IPS DF 19.7 (cell line): ENCODE results near the gene STAT4.

Experiments used
- DNase-seq: peaks from one replicate; pipeline ENCODE4 v3.0.0-alpha.2; 2013; ENCODE audit warnings: low read depth, low spot score

The STAT4 gene

DNA sequence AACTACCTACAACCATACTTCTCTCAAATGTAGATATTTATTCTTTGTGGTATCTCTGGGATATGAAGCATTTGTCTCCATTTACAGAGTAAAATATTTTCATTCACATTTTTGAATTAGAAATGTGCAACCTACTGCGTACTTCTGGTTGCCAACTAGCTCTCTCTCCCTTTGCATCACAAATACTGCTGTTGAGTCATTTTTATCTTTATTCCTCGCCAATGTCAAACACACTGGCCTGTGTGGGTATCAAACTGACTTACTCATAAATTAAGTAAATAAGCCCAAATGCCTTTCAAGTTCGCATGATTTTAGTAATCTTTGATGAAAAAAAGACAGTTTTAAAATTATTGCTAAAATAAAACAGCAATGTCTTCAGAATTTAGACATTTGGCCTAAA lies 67.3 kb downstream of the STAT4 start:
- no peak for DNase-seq

DNA sequence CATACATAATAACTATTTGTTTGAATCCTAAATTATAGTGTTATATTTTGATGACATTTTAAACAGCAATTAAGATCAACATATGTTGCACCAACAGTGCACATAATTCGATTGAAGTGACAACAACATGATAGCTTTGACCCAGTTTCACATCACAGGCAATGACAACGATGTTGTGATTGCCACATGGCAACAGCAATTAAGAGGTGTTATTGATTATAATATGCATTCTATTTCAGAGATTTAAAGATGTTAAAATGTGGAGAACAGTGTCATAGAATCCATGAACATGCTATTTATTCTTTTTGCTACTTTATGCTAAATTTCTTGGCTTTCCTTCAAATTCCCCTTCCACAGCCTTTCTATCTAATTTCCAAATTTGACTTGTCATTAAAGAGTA lies 68.5 kb downstream of the STAT4 start:
- DNase-seq, result no peak

DNA sequence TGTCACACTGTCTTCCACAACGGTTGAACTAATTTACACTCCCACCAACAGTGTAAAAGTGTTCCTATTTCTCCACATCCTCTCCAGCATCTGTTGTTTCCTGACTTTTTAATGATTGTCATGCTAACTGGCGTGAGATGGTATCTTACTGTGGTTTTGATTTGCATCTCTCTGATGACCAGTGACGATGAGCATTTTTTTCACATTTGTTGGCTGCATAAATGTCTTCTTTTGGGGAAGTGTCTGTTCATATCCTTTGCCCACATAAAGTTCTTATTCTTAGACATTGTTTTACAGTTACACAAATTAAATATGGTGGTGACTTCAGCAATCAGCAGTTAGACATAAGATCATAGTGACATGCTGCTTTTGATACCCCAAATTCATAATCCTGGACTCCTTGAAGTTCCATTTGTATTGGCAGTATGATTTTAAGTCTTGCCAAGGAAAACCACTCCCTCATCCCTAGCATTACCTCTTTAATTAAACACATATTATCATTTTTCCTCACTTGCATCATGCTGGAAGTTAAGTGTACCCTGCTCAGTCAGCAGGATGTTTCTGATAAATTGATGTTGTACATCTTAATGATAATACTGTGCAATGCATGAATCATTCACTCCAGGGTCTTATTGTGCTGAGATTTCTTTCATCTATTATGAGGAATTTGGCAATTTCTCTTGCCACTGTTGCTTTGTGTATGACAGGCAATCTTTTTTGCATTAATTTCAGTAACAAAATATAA lies 69.2 kb downstream of the STAT4 start:
- no peak for DNase-seq

DNA sequence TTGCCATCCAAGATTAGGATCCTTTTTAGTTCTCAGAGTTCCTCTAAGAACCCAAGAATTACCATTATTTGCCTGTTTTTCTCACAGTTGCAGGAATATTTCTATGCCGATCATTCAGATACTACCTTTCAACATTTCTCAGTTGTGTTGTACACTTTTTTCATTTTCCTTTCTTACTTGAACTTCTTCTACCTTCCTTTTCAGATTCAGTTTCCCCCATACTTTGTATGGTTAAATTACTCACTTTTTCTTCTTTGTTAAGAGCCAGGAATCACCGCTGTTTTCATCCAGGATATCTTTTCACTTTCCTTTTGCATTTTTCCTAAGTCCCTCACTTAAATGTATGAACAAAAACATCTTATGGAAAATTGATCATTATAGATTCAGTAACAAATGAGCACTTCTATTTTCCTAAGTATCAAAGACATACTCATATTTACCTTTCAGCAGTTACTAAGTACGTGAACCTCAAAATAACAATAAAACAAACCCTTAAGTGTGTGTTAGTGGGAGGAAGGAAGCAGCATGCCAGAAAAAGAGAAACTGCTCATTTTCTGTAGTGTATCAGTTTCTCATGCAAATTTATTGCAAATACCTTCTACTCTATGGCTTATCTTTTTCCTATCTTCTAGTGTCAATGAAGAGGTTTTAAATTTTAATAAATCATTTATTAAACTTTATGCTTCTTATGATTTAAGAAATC lies 72.5 kb downstream of the STAT4 start:
- DNase-seq, result no peak

DNA sequence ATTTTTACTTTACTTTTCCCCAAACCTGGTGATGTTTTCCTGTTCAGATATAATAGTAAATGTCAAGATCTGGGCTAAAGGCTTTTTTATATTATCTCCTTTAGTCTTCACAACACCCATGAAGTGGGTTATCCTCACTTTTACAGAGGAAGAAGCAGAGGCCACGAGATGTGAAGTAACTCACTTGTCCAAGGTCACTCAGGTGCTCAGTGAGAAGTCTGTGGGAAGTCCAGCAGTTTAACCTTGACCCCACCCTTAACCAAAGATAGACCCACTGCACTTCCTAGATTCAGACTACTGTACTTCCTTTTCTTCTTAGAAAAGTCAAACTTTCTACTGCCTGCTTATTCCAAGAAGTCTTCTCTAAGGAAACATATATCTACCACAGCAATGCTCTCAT lies 80.5 kb downstream of the STAT4 start:
- no peak for DNase-seq

DNA sequence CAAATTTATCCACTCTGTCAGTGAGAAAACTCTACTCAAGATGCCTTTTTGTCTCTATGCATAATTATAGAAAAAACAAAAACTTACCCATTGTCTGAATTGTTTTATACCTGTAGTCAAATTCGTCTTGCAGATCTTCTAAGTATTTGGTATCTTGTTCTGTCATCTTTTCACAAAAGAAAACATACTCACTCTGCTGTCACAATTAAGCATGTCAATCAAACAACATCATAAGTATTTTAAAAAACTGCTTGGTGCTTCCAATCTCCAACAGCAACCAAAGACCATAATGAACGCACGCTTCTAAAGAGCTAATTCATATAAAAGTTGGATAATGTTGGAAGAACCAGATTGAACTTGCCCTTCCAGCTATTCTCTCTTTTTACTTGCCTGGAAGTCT lies 81.2 kb downstream of the STAT4 start:
- DNase-seq, result no peak

DNA sequence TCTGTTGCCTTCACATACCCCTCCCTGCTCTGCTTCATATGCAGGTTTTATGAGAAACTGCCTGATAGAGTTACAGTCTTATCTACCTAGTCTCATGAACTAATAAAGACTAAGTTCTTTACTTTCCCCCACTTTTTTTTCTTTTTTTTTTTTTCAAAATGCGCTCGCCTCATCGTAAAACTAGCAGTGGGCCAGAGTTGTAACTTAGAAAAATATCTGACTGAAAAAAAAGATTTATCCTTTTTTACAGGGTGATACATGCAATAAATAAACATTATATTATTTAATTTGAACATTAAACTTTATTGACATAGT lies 83.9 kb downstream of the STAT4 start:
- no peak for DNase-seq

DNA sequence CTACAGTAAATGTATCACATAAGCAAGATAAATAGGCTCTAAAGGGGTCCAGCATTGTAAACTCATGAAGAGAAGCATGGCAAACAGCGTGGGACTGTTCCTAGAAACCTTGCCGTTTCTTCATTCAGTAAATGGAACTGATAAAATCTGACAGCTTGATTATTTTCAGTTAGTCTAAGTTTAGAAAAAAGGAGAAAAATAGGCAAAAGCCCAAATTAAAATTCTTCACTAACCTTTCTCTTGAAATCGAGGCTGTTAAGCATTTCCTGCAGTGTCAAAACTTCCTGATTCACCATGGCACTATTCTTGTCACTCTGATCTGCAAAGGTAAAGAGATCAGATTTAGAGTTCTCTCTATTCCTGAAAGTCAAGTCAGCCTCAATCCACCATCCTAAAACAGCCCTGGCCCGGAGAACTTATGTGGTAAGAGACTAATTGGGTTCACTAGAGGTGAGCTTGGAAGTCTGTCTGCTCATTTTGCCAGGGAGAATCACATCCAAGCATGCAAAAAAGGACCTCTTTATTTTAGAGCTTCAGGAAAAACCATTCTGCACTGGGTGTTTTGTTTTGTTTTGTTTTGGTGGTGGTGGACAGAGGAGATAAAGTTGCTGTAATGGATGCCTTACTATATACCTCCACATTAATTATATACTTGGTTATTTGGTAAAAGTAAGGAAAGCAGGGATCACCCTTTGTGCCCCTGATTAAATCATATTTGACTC lies 84.4 kb downstream of the STAT4 start:
- DNase-seq, result no peak

DNA sequence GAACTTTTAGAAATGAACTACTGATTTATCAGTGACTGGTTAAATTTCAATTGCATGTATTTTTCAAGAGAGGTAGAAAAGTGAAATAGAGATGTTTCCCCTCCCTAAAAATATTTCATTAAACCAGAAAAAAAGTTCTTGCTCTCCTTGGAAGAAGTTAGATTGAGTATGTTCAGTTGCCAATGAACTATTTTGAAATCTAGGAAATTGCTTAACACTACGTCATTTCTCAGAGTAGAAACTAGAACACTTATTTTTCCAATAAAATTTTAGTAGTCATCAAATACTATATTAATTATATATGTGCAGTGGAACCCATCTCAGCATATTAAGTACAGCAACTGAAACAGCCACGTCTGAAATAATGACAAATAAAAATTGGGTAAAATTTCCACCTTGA lies 85.0 kb downstream of the STAT4 start:
- no peak for DNase-seq

DNA sequence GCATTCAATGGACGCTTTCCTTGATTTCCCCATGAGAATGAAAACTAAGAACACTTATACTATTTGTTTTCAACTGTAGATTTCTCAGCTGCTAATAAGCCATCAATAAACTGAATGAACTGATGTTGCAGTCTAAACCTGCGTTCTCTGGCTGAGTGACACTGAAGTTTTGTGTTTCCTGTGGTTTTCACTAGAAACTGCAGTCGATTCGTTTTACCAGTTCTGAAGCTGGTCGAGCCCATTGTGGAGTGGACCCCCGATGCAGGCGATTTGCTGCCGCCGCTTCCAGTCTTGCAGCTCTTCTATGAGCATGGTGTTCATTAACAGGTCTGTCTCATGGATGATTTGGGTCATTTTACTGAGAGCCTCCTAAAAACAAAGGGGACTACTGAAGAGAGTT lies 86.2 kb downstream of the STAT4 start:
- no peak for DNase-seq

DNA sequence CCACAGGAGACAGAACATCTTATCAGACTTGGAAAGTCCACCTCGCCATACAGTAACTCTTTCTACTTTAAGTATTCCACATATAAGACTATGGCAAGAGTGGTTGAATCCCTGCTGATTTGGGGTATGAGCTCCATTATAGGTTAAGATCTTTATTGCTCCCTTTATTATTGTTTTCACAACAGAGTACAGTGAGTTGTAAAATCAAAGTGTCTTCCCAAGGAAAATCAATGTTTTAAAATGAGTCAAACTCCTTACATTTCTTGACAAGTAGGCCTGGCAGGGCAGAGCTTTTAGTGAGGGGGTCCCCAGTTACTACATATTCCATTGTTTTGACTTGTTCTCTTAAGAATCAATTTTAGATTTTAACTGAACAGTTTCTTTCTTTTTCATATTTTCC lies 87.2 kb downstream of the STAT4 start:
- no peak for DNase-seq

DNA sequence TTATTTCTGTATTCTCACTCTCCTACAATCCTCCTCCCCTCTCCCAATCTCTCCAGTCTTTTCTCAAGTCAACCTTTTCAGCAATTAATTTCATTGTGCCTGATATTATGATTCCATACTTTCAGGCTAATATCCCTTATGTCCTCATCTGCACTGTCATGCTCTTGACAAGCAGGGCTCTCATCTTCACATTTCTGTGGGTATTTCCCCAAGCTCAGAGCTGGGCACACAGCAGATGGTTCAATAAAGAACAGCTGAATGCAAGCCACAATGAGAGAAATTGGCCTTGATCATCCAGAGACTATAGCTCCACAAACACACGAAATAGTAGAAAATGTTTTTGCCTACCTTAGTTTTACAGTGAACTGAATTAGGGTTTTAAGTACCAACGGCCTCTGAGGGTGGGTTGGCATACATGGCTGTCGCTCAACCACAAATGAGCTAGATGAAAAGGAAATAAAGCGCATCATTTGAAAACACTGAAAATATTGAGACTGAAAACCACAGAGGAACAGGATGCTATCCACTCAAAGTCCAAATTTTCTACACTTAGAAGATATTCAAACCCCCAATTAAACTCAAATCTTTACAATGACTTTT lies 89.3 kb downstream of the STAT4 start:
- no peak for DNase-seq

DNA sequence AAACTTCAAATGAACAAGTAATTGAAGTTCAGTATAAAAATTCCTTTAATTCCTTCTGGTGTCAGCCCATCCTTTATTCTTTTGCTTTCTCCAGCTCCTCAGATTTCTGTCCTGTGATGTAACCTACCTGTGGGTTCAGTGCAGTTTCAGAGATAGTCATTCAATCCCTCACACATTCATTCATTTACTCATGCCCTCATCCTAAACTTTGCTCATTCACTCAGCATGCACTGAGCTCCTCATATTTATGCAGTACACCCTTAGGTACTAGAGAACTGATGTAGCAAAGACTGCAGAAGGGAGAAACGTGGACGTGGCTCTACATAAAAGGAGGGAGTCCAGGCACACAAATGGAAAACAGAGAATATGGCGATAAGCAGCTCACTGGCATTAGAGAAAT lies 91.5 kb downstream of the STAT4 start:
- no peak for DNase-seq

DNA sequence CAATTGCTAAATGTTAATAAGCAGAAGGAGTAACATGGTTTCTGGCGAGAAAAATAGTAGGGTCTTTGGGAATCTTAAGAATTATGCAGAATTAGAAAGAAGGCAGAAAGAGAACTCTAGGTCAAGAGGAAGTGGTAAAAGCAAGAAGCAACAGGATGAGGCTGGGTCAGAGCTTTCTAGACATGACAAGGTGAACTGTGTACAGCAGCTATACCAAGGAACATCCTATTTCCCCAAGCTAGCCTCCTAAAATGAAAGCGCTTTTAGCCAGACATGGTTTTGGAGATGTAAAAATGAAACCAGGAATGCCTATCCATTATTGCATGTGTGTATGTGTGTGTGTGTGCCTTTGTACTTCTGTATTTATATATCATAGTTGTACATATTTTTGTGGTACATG lies 94.6 kb downstream of the STAT4 start:
- no peak for DNase-seq

DNA sequence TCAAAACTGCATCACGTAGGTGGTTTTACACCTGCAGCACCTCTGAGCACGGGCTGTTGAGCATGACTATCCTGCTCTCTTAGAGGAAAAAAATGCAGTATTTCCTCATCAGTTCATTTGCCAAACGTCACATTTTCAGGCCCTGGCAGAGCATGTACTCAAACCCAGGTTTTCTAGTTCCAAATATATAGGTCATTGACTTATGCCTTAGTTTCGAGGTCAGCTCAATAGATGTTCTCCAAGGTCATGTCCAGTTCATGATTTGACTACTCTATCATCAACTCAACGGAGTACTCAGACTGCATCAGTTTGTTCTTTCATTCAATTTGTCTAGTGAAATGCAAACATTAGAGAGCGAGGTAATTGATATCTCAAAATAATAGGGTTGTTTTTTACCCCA lies 97.5 kb downstream of the STAT4 start:
- no peak for DNase-seq

DNA sequence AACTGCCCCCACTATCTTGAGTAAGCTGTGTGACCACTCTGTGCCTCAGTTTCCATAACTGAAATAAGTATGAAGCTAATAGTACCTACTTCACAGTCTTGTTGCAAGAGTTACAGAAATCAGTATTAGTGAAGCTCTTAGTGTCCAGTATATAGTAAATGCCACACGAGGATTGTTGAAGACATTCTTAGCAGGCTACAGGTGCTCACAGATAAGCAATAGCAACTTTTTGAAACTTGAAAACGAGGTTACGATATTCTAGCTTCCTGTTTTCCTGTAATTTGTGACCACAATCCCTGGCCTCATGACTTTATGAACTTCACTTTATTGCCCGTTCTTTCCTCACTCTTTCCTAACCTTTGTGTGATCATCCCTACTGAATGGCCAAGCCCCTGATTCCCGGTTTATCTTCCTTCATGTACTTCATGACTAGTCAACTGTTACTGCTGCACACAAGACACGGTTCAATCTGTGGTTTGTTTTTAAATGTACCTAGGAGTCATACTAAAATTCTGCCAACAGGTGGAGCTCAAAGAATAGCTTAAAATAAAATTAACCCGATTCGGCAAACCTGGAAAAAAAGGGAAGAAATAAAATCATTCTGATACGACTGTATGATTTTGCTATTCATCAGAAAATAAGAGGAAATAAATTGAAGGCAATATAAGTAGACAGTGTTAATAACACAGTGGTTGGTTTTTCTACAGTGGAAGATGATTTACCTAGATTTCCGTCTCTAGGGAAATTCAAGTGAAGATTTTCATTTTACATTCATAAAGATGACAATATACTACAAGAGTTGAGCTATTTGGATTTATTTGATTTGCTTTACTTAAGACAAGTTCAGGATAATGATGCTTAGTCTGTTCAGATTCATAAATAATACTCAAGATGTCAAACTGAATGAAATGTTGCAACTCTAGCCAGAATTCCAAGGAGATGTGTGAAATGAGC lies 98.7 kb downstream of the STAT4 start:
- no peak for DNase-seq

DNA sequence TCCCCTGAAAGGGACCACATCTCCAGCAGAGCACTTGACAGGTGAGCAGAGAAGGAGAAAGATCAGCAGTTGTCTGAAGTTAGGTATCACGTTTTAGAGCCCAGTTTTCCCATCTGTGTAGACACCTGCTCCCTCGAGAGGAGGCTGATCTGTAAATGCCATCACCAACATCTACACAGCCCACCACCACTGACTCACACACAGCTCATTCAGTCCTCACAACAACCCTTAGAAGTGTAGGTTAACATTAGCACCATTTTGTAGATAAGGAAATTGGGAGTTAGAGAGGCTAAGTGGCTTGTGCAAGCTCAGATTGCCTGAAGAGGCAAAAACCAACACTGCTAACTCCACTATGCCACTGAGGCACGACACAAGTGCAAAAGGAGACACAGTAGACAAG lies 99.6 kb downstream of the STAT4 start:
- no peak for DNase-seq

DNA sequence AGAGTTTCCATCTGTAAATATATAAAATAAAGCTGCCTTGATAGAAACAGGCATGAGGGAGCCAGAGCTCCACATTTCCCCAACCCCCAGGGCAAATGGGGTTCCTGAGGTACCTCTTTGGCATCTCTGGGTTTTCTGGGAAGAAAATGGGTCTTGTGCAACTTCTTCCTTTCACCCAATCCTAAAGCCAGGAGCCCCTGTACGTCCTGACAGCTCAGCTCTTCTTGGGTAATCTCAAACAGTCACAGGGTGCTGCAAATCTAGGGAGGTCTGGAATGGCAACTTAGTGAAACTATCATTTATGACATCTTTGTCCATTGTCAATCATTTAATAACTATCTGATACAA lies 100.2 kb downstream of the STAT4 start:
- no peak for DNase-seq

DNA sequence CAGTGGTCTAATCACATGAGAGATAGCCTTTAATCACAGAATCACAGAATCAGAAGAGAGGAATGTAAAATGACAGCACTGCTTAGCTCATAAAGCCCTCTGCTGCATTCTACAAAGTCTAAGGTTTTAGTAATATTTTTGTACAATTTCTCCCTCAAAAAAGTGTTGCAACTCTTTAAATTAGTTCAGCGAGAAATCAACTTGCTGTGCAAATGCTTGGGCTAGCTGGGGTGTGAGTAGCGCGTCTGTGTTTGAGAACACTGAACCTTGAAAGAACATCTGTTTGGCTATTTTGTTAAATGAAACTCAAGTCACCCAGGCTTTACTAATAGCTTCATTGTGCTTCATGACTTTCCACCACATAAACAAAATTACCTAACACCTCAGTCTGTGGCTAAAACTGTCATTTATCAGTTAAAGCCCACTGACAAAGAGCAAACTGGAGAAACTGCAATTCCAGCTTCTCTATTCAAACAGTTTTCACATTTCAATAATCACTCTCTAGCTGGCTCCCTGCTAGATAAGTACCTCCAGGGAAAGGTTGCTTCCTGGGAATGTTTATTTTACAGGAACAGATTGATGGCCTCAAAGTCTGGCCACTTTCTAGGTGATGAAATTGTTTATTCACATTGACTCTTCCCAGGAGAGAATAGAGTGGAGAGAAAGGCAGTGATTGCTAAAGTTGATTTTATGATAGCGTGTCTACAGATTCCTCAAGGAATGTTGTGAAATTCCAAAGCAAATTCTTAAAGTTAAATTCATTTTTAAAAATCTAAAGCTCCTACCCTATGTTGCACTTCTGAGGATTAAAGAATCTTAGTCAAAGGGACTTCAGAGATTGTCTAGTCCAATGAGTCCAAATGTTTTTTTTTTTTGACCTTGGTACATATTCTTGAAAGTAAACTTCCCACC lies 100.8 kb downstream of the STAT4 start:
- no peak for DNase-seq

DNA sequence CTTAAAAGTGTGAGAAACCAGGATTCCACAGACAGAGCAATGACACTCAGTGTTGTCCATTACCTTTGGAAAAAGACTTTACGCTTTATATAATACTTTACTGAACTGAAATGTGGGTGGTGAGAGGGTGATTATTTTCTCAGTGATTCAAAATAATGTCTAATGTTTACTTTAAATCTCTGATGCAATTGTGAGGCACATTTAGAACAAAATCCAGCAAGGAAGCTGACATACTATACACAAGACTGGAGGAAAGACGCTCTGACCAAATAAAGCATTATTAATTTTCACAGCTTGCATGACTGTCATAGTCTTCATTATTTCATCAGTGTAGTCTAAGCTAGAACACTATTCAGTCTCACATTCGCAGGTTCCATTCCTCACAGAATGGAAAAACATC lies 102.7 kb downstream of the STAT4 start:
- DNase-seq, result no peak

DNA sequence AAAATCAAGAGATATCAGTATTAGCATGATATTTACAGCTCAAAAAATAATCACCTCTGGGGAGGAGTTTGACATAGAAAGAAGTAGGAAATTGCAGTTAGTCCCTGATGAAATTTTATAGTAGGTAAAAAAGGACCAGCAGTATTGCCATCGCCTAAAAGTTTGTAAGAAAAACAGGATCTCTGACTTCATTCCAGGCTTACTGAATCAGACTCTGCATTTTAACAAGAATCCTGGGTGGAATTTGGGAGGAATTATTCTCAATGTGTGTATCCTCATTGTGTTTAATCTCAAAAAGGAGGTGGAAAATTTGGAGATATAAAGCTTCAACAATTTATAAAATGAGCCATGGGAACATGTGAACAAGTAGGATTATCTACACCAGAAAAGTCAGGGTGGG lies 105.7 kb downstream of the STAT4 start:
- no peak for DNase-seq
